K562 (cell line): Measurements from ENCODE around the gene ZNF10. TPM values are rescaled to one million over a fixed set of nuclear protein-coding genes. Genes with fewer than 3 reads are reported as not detected.

ENCODE experiments used
- ARID1B ChIP-seq: fragments of 450-650 bp; IDR thresholded peaks from 2 replicates; pipeline ENCODE4 v1.6.1; 2016; ENCODE audit warnings: antibody characterized with exemption, mild to moderate bottlenecking, inconsistent platforms
- ARNT ChIP-seq, 2 experiments: fragments of 450-650 bp; IDR thresholded peaks; 2 replicates each; pipeline ENCODE4 v1.6.1; 2016; ENCODE audit warnings: mild to moderate bottlenecking in 1 of 2
- ASH1L ChIP-seq: fragments of 450-650 bp; IDR thresholded peaks from 2 replicates; pipeline ENCODE4 v1.6.1; 2018; ENCODE audit warnings: borderline replicate concordance, mild to moderate bottlenecking, low read depth; ENCODE audit not compliant: partially characterized antibody
- BCOR ChIP-seq: fragments of 450-650 bp; IDR thresholded peaks from 2 replicates; pipeline ENCODE4 v1.6.1; 2016
- CEBPG ChIP-seq, 3 experiments: fragments of 200-800 bp in 1 of 3; sonication (Bioruptor generic) in 1 of 3; sonication (generic) in 1 of 3; formaldehyde crosslinking in 1 of 3; IDR thresholded peaks in 2 of 3; conservative IDR thresholded peaks in 1 of 3; 2 replicates each; pipeline versions ENCODE4 v1.6.1 to v1.8.0; 2016 to 2022; ENCODE audit warnings: missing compliant biosample characterization in 2 of 3, missing genetic modification characterization in 2 of 3, mild to moderate bottlenecking in 1 of 3, missing genetic modification reagents in 1 of 3
- CHD4 ChIP-seq: fragments of 200-600 bp; sonication (generic); IDR thresholded peaks from 3 replicates; pipeline ENCODE4 v1.6.1; 2012; ENCODE audit warnings: low read depth, mild to moderate bottlenecking, mixed read lengths, low read length, inconsistent platforms; ENCODE audit not compliant: insufficient read depth, insufficient replicate concordance, poor library complexity, severe bottlenecking
- DMBX1 ChIP-seq: fragments of 250-450 bp; sonication (Bioruptor Pico); IDR thresholded peaks from 2 replicates; pipeline ENCODE4 v1.8.0; 2022; ENCODE audit warnings: inconsistent platforms, mild to moderate bottlenecking, moderate library complexity, borderline replicate concordance
- EP300 ChIP-seq: IDR thresholded peaks from 2 replicates; pipeline ENCODE4 v1.6.1; 2012; ENCODE audit warnings: low read length, improper control_type of control experiment
- GATAD2A ChIP-seq: fragments of 450-650 bp; IDR thresholded peaks from 2 replicates; pipeline ENCODE4 v1.6.1; 2017
- HDAC3 ChIP-seq: fragments of 450-650 bp; IDR thresholded peaks from 2 replicates; pipeline ENCODE4 v1.6.1; 2018; ENCODE audit warnings: borderline replicate concordance, mild to moderate bottlenecking, moderate library complexity; ENCODE audit not compliant: partially characterized antibody
- KDM1A ChIP-seq, 2 experiments: fragments of 450-650 bp; IDR thresholded peaks; 2 replicates each; pipeline ENCODE4 v1.6.1; 2016; ENCODE audit warnings: mild to moderate bottlenecking in 2 of 2
- KDM4B ChIP-seq, 2 experiments: fragments of 450-650 bp in 1 of 2; sonication (generic) in 1 of 2; IDR thresholded peaks; 2 replicates each; pipeline ENCODE4 v1.6.1; 2016 to 2017; ENCODE audit warnings: borderline replicate concordance in 2 of 2, antibody characterized with exemption in 1 of 2, low read depth in 1 of 2, mild to moderate bottlenecking in 1 of 2
- PHF21A ChIP-seq: fragments of 450-650 bp; IDR thresholded peaks from 2 replicates; pipeline ENCODE4 v1.6.1; 2017; ENCODE audit warnings: low read depth, borderline replicate concordance
- PHF8 ChIP-seq: fragments of 200-600 bp; sonication (generic); IDR thresholded peaks from 2 replicates; pipeline ENCODE4 v1.6.1; 2012; ENCODE audit warnings: mixed run types, mild to moderate bottlenecking, inconsistent platforms, low read length, moderate library complexity, borderline replicate concordance
- PML ChIP-seq: IDR thresholded peaks from 2 replicates; pipeline ENCODE4 v1.6.1; 2012; ENCODE audit warnings: low read length, inconsistent platforms
- SMARCB1 ChIP-seq: IDR thresholded peaks from 2 replicates; pipeline ENCODE4 v1.6.1; 2011; ENCODE audit warnings: improper control_type of control experiment, low read depth; ENCODE audit not compliant: insufficient read length
- ZC3H11A ChIP-seq: IDR thresholded peaks from 2 replicates; pipeline ENCODE4 v1.6.1; 2012; ENCODE audit warnings: low read depth, low read length, improper control_type of control experiment
- ZNF146 ChIP-seq: IDR thresholded peaks from one replicate; pipeline ENCODE4 v1.6.1; 2018; ENCODE audit warnings: missing compliant biosample characterization; ENCODE audit not compliant: unreplicated experiment
- ZNF274 ChIP-seq: IDR thresholded peaks from 2 replicates; pipeline ENCODE4 v1.6.1; 2011; ENCODE audit warnings: low read depth, mild to moderate bottlenecking, low read length, moderate library complexity, borderline replicate concordance
- ZNF76 ChIP-seq: fragments of 250-450 bp; sonication (Bioruptor Pico); IDR thresholded peaks from 2 replicates; pipeline ENCODE4 v1.4.0; 2020; ENCODE audit warnings: mild to moderate bottlenecking, moderate library complexity, borderline replicate concordance
- ZNF77 ChIP-seq: fragments of 250-450 bp; sonication (Bioruptor Pico); IDR thresholded peaks from 2 replicates; pipeline ENCODE4 v1.5.0; 2020
- ZNF79 ChIP-seq: fragments of 250-450 bp; sonication (Bioruptor Pico); IDR thresholded peaks from 2 replicates; pipeline ENCODE4 v1.4.0; 2020; ENCODE audit warnings: low read depth, mild to moderate bottlenecking, moderate library complexity
- ZSCAN29 ChIP-seq: fragments of 450-650 bp; IDR thresholded peaks from 2 replicates; pipeline ENCODE4 v1.6.1; 2017
- polyA plus RNA-seq, 8 experiments: library from polyadenylated mRNA; depleted of rRNA in 4 of 8; stranded (reverse) in 5 of 8; unstranded in 3 of 8; fragments of >200 nt; fragmentation: Nextera tagmentation in 2 of 8; fragmentation: Illumina TruSeq in 1 of 8; extraction: Ambion mirVana in 2 of 8; extraction: Trizol in 1 of 8; gene quantifications; 2 replicates each; pipeline versions ENCODE4 v1.2.1 to v1.2.3, GENCODE V29; 2011 to 2014; ENCODE audit warnings: inconsistent platforms in 1 of 8, missing spikeins in 1 of 8
- total RNA-seq, 7 experiments: library from RNA; depleted of rRNA in 6 of 7; stranded (reverse); fragments of >200 nt in 6 of 7; fragmentation: Illumina TruSeq in 2 of 7; extraction: Trizol in 2 of 7; gene quantifications; 2 replicates each; pipeline versions ENCODE4 v1.2.1 to v1.2.3, GENCODE V29; 2011 to 2021; ENCODE audit warnings: low replicate concordance in 1 of 7
- TF ChIP-seq, protein P1 (sequence below): fragments of 450-650 bp; formaldehyde crosslinking; conservative IDR thresholded peaks from 2 replicates; pipeline ENCODE4 v1.4.0; 2022; ENCODE audit warnings: mild to moderate bottlenecking, missing genetic modification characterization
- TF ChIP-seq, protein P2 (sequence below): sonication (generic); formaldehyde crosslinking; IDR thresholded peaks from 2 replicates; pipeline ENCODE4 v1.8.1; 2023; ENCODE audit warnings: mild to moderate bottlenecking, missing genetic modification reagents, moderate library complexity
- TF ChIP-seq, protein P3 (sequence below): sonication (generic); formaldehyde crosslinking; IDR thresholded peaks from 2 replicates; pipeline ENCODE4 v1.8.0; 2022; ENCODE audit warnings: mild to moderate bottlenecking, missing genetic modification reagents

Gene ZNF10
- total and polyA plus RNA-seq, 9 of the 15 experiments (the other 6 are each of a cell fraction or from before 2014, with no cell fraction given) = 3.5 to 5.8 (median 4.9) TPM

DNA sequence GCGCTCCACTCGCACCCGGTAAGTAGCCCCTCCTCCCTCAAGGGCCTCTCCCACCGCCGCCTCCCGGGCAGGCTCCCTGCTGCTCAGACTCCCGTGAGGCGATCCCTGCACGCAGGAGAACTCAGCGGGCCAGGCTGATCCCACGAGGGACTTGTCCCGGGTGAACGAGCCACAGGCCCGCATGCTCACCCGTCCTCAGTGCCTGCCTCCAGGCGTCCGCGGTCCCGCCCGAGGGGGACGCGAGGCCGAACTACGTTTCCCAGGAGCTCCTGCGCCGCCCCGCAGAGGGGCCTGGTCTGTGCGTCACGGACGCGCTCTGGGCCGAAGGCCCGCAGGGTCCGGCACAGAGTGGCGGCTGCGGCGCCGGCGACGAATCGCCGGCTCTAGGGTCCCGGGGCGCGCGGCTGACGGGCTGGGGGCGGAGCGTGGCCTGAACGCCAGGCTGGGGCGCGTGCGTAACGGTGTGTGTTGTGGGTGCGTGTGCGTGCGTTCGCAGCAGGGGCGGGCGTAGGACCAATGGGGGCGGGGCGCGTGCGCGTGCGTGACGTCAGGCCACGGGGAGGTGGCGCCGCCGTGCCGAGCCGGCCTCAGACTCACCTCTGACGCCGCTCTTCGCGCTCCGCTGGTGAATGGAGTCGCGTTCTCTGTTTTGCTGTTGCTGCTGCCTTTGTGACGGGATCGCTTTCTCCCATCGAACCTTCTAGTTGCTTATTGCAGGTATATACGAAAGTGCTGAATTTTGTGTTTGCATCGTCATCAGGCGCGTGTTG is at the start of gene ZNF10, which contains the start of gene ZNF891 (continued):
- TF ChIP-seq EP300 = no peak
- peak; percentile 22; the same call in 1 of the 2 replicates for TF ChIP-seq GATAD2A
- TF ChIP-seq ZNF76 (CRISPR knock-in tag) = 0 out of 2 replicates have a peak, but pooled peaks have one; percentile 47
- no peak for TF ChIP-seq ZNF77 (CRISPR knock-in tag)
- peak; percentile 55; the same call in 1 of the 2 replicates for TF ChIP-seq ZNF274
- no peak for TF ChIP-seq CHD4
- no peak for TF ChIP-seq KDM4B (IDR thresholded peaks at IDR 0.05; ENCODE audit: borderline replicate concordance in 2 of 2, low read depth in 1 of 2)
- no peak for TF ChIP-seq ZNF146
- no peak for TF ChIP-seq HDAC3
- no peak for TF ChIP-seq ASH1L
- TF ChIP-seq SMARCB1 = no peak
- TF ChIP-seq ARID1B = no peak
- TF ChIP-seq PML = peak; percentile 74
- TF ChIP-seq, protein P1, sequence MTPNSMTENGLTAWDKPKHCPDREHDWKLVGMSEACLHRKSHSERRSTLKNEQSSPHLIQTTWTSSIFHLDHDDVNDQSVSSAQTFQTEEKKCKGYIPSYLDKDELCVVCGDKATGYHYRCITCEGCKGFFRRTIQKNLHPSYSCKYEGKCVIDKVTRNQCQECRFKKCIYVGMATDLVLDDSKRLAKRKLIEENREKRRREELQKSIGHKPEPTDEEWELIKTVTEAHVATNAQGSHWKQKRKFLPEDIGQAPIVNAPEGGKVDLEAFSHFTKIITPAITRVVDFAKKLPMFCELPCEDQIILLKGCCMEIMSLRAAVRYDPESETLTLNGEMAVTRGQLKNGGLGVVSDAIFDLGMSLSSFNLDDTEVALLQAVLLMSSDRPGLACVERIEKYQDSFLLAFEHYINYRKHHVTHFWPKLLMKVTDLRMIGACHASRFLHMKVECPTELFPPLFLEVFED (CRISPR knock-in tag) = 0 out of 2 replicates have a peak, but pooled peaks have one; percentile 24
- no peak; the same call in 1 of the 2 replicates for TF ChIP-seq CEBPG (CRISPR knock-in tag; IDR thresholded peaks at IDR 0.05)
- no peak for TF ChIP-seq CEBPG (tag; conservative IDR thresholded peaks at IDR 0.05 in 1 of 2, IDR thresholded peaks at IDR 0.05 in 1 of 2)
- TF ChIP-seq BCOR = peak; percentile 65
- TF ChIP-seq ZC3H11A = no peak
- no peak for TF ChIP-seq PHF21A
- TF ChIP-seq, protein P2, sequence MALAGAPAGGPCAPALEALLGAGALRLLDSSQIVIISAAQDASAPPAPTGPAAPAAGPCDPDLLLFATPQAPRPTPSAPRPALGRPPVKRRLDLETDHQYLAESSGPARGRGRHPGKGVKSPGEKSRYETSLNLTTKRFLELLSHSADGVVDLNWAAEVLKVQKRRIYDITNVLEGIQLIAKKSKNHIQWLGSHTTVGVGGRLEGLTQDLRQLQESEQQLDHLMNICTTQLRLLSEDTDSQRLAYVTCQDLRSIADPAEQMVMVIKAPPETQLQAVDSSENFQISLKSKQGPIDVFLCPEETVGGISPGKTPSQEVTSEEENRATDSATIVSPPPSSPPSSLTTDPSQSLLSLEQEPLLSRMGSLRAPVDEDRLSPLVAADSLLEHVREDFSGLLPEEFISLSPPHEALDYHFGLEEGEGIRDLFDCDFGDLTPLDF (CRISPR knock-in tag) = no peak
- TF ChIP-seq ZSCAN29 = no peak
- TF ChIP-seq, protein P3, sequence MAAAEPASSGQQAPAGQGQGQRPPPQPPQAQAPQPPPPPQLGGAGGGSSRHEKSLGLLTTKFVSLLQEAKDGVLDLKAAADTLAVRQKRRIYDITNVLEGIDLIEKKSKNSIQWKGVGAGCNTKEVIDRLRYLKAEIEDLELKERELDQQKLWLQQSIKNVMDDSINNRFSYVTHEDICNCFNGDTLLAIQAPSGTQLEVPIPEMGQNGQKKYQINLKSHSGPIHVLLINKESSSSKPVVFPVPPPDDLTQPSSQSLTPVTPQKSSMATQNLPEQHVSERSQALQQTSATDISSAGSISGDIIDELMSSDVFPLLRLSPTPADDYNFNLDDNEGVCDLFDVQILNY = no peak
- no peak; a peak in 2 of 4 replicates for TF ChIP-seq ARNT (IDR thresholded peaks at IDR 0.05)
- peak; percentile 57; the same call in 1 of the 2 replicates for TF ChIP-seq DMBX1
- peak; percentile 84 for TF ChIP-seq PHF8
- TF ChIP-seq ZNF79 (CRISPR knock-in tag) = no peak
- no peak for TF ChIP-seq KDM1A (IDR thresholded peaks at IDR 0.05)
